Endothelial cell of umbilical vein (primary cell): ENCODE data around the gene PPP1R1B. TPM values are rescaled to one million over a fixed set of nuclear protein-coding genes. Genes with fewer than 3 reads are reported as not detected.

ENCODE experiments used
- BruUV-seq: library from RNA; stranded (reverse); fragments of 400-500 nt; replicated peaks from 2 replicates; lab custom pipeline; 2021; lab: Mats Ljungman, UMichigan
- CTCF ChIA-PET: fragments of 300-600, 350-600 bp; sonication (Branson Sonifier 250); formaldehyde crosslinking; loops from one replicate; lab custom pipeline; 2021; ENCODE audit warnings: antibody characterized with exemption, inconsistent platforms; lab: Charles Lee
- POLR2A ChIA-PET: fragments of 300-600, 350-600 bp; sonication (Branson Sonifier 250); formaldehyde crosslinking; loops from one replicate; lab custom pipeline; 2021; ENCODE audit warnings: antibody characterized with exemption, inconsistent platforms; lab: Charles Lee
- DNase-seq: peaks from one replicate; pipeline ENCODE4 v3.0.0-alpha.2; 2011; ENCODE audit warnings: low read depth, low spot score
- FAIRE-seq: peaks from 2 replicates; lab custom pipeline; 2011; peaks lifted over from hg19 to GRCh38; lab: Jason Lieb, UNC
- H2AFZ ChIP-seq: 2 replicates; pipeline ENCODE4 v1.6.0; 2012; ENCODE audit warnings: low read depth, low read length, control low read depth, inconsistent platforms
- H3K27ac ChIP-seq: 2 replicates; pipeline ENCODE4 v1.5.1; 2011; ENCODE audit warnings: low read depth, mild to moderate bottlenecking, control low read depth, low read length, moderate library complexity; ENCODE audit not compliant: insufficient read depth
- H3K27me3 ChIP-seq, 2 experiments: 2 replicates each; pipeline versions ENCODE4 v1.6.0 to v1.6.1; 2011; ENCODE audit warnings: low read length in 2 of 2, mixed read lengths in 1 of 2; ENCODE audit not compliant: control insufficient read depth in 2 of 2, insufficient read depth in 2 of 2
- H3K36me3 ChIP-seq, 2 experiments: 2 replicates in 1 of 2; 3 replicates in 1 of 2; pipeline ENCODE4 v1.5.1; 2011; ENCODE audit warnings: low read length in 2 of 2, mild to moderate bottlenecking in 1 of 2, moderate library complexity in 1 of 2; ENCODE audit not compliant: control insufficient read depth in 2 of 2, insufficient read depth in 2 of 2; ENCODE audit errors: extremely low read depth in 1 of 2
- H3K4me1 ChIP-seq: 3 replicates; pipeline ENCODE4 v1.5.1; 2011; ENCODE audit warnings: mild to moderate bottlenecking, low read length; ENCODE audit not compliant: control insufficient read depth, insufficient read depth; ENCODE audit errors: extremely low read depth
- H3K4me2 ChIP-seq: 2 replicates; pipeline ENCODE4 v1.6.1; 2011; ENCODE audit warnings: low read length, control low read depth, mixed read lengths; ENCODE audit not compliant: insufficient read depth
- H3K4me3 ChIP-seq, 3 experiments: fragments of 200-600 bp in 1 of 3; sonication (generic), shearing (Covaris generic) in 1 of 3; replicated peaks in 1 of 3; 2 replicates each; pipeline ENCODE4 v1.5.1; 2011 to 2016; ENCODE audit warnings: control low read depth in 3 of 3, low read length in 3 of 3, mild to moderate bottlenecking in 2 of 3, inconsistent platforms in 1 of 3, low read depth in 1 of 3, moderate library complexity in 1 of 3; ENCODE audit not compliant: insufficient read depth in 1 of 3
- H3K79me2 ChIP-seq: 2 replicates; pipeline ENCODE4 v1.6.0; 2012; ENCODE audit warnings: low read length, inconsistent platforms; ENCODE audit not compliant: control insufficient read depth, insufficient read depth
- H3K9ac ChIP-seq: replicated peaks from 2 replicates; pipeline ENCODE3; 2011; ENCODE audit warnings: low read length, control low read depth; ENCODE audit not compliant: insufficient read depth; ENCODE audit errors: extremely low read depth
- H3K9me1 ChIP-seq: replicated peaks from 3 replicates; pipeline ENCODE4 v1.6.0; 2011; ENCODE audit warnings: mild to moderate bottlenecking, low read length; ENCODE audit not compliant: control insufficient read depth, insufficient read depth; ENCODE audit errors: extremely low read depth
- H3K9me3 ChIP-seq: replicated peaks from 2 replicates; pipeline ENCODE4 v1.5.1; 2012; ENCODE audit warnings: low read length, inconsistent platforms; ENCODE audit not compliant: control insufficient read depth, insufficient read depth
- H4K20me1 ChIP-seq: replicated peaks from 2 replicates; pipeline ENCODE3; 2011; ENCODE audit warnings: mild to moderate bottlenecking, low read length; ENCODE audit not compliant: control insufficient read depth, insufficient read depth; ENCODE audit errors: extremely low read depth
- CTCF ChIP-seq, 2 donors: IDR thresholded peaks; 1 replicate in 1 of 2; 2 replicates in 1 of 2; pipeline ENCODE4 v1.5.1; 2011; ENCODE audit warnings: low read length in 2 of 2, mild to moderate bottlenecking in 2 of 2, moderate library complexity in 2 of 2, control low read depth in 1 of 2, inconsistent platforms in 1 of 2, low read depth in 1 of 2; ENCODE audit not compliant: insufficient read depth in 1 of 2; ENCODE audit errors: extremely low read depth in 1 of 2
- EZH2 ChIP-seq: IDR thresholded peaks from 2 replicates; pipeline ENCODE4 v1.6.1; 2012; ENCODE audit warnings: borderline replicate concordance, low read depth, mild to moderate bottlenecking, moderate library complexity, low read length, inconsistent platforms; ENCODE audit not compliant: severe bottlenecking
- FOS ChIP-seq: IDR thresholded peaks from 2 replicates; pipeline ENCODE4 v1.6.1; 2011; ENCODE audit warnings: mild to moderate bottlenecking, low read length, moderate library complexity, borderline replicate concordance; ENCODE audit not compliant: insufficient read depth
- GATA2 ChIP-seq: IDR thresholded peaks from 2 replicates; pipeline ENCODE4 v1.7.0; 2011; ENCODE audit warnings: low read depth, mild to moderate bottlenecking, moderate library complexity, mixed read lengths, low read length; ENCODE audit not compliant: insufficient read length, insufficient read depth
- JUN ChIP-seq: IDR thresholded peaks from 2 replicates; pipeline ENCODE4 v1.6.1; 2011; ENCODE audit warnings: borderline replicate concordance, low read depth; ENCODE audit not compliant: insufficient read length, insufficient read depth
- MAX ChIP-seq: IDR thresholded peaks from 2 replicates; pipeline ENCODE4 v1.6.1; 2011; ENCODE audit not compliant: insufficient read depth, insufficient read length
- MYC ChIP-seq: IDR thresholded peaks from one replicate; pipeline ENCODE4 v1.6.1; 2011; ENCODE audit warnings: mild to moderate bottlenecking, low read depth, low read length
- POLR2A ChIP-seq: IDR thresholded peaks from 2 replicates; pipeline ENCODE4 v1.6.1; 2012; ENCODE audit warnings: low read depth, mild to moderate bottlenecking, control low read depth, low read length
- POLR2AphosphoS5 ChIP-seq: IDR thresholded peaks from 2 replicates; pipeline ENCODE4 v1.6.1; 2012; ENCODE audit warnings: low read depth, mild to moderate bottlenecking, control low read depth, low read length, moderate library complexity; ENCODE audit not compliant: insufficient read depth
- dilution Hi-C: fragments of 300-500 bp; cut with MboI; formaldehyde crosslinking; loops from one replicate; pipeline ENCODE4 v1.15.0; 2019; ENCODE audit warnings: low sequenced_read_pairs; ENCODE audit not compliant: extremely low pct_ligation_motif_present
- intact Hi-C: fragments of 100-400 bp; cut with micrococcal nuclease; formaldehyde crosslinking; loops from one replicate; pipeline ENCODE4 v1.10.0; 2022
- polyA plus RNA-seq, 4 experiments: library from polyadenylated mRNA; depleted of rRNA in 3 of 4; stranded (reverse) in 3 of 4; unstranded in 1 of 4; fragments of >200 nt; gene quantifications; 2 replicates each; pipeline versions ENCODE4 v1.2.1 to v1.2.3, GENCODE V29; 2011 to 2012; ENCODE audit warnings: missing spikeins in 1 of 4
- total RNA-seq: library from RNA; stranded (reverse); gene quantifications from 2 replicates; pipeline ENCODE4 v1.2.3, GENCODE V29; 2021

PPP1R1B gene
- total and polyA plus RNA-seq, 2 donors (not counting 3 experiments of a cell fraction or from before 2014, with no cell fraction given) = not detected

GRCh38 chr17:39581759-39582085 is 45.0 kb upstream of the PPP1R1B start:
- H3K4me1 ChIP-seq = peaks cover 3% of the 10 kb centered on the region
- H3K4me2 ChIP-seq = no peak overlapping the region
- ChIA-PET POLR2A (no interaction called here), CTCF (no interaction called here)
- no peak overlapping the region for H3K4me3 ChIP-seq
- peaks cover 8 to 10% of the 10 kb centered on the region in 2 experiments for H3K27me3 ChIP-seq
- DNase-seq (no peak), FAIRE-seq (no peak)
- H3K9me1 ChIP-seq = no peaks in the 10 kb centered on the region
- no peak overlapping the region for H3K27ac ChIP-seq
- no peak overlapping the region for H3K9ac ChIP-seq
- dilution Hi-C loops (no loop called here), intact Hi-C loops (no loop called here)
- H4K20me1 ChIP-seq = no peaks in the 10 kb centered on the region
- no peaks in the 10 kb centered on the region for H3K9me3 ChIP-seq
- H2AFZ ChIP-seq = no peak overlapping the region
- no TSS peak for BruUV-seq
- H3K79me2 ChIP-seq = no peaks in the 10 kb centered on the region
- no peaks in the 10 kb centered on the region for H3K36me3 ChIP-seq
- TF ChIP-seq POLR2A (no peak), FOS (no peak), JUN (no peak), POLR2AphosphoS5 (no peak), GATA2 (no peak), MAX (no peak), CTCF (IDR thresholded peaks at IDR 0.05; ENCODE audit: extremely low read depth in 1 of 2, insufficient read depth in 1 of 2, low read depth in 1 of 2, low read length in 2 of 2) (no peak), EZH2 (no peak), MYC (no peak)
